MM.1S (cell line): ENCODE data around the gene SMAGP.

ENCODE experiments used
- EZH2phosphoT487 ChIP-seq: fragments of 300-600 bp; sonication (generic); IDR thresholded peaks from 2 replicates; pipeline ENCODE4 v1.6.1; 2018; ENCODE audit warnings: antibody characterized with exemption, low read length
- TF ChIP-seq, protein P1 (sequence below): fragments of 300-600 bp; sonication (generic); IDR thresholded peaks from 2 replicates; pipeline ENCODE4 v1.5.1; 2016; ENCODE audit warnings: antibody characterized with exemption, low read length, mixed read lengths

DNA sequence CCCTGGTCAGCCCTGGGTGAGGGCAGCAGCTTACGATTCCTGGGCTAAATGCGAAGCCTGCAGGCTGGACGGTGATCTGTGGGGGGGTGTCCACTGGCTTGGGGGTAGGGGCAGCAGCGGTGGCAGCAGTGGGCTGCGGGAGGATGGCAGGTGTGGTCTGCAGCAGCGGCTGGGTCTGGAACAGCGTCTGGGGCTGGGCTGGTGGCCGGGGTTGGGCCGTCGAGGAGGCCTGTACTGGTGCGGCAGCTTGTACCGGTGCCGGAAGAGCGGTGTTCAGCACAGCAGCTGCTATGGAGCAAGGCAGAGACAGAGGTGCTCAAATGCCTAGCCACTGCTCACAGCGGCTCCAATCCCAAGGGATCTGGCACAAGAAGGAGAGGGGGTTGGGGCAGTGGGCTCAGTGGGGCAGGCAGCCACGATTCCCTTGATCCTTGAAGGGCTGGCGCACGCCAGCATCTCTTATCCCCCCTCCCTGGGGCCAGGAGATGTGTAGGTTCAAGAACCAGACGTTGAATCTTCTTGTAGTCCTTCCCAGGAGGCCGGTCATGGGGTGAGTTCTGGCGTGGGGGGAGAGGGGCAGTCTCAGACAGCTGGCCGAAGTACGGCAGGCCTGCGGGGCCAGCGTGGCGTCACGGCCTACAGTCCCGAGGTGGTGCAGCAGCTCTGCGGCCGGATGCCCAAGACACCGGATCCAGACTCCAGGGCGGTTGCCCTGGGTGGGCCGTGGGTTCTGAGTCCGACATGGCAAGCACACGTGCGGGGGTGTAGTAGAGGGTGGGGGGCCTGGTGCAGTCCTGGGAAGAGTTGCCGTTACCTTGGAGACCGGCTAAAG is 72.3 kb downstream of the SMAGP start:
- TF ChIP-seq, protein P1, sequence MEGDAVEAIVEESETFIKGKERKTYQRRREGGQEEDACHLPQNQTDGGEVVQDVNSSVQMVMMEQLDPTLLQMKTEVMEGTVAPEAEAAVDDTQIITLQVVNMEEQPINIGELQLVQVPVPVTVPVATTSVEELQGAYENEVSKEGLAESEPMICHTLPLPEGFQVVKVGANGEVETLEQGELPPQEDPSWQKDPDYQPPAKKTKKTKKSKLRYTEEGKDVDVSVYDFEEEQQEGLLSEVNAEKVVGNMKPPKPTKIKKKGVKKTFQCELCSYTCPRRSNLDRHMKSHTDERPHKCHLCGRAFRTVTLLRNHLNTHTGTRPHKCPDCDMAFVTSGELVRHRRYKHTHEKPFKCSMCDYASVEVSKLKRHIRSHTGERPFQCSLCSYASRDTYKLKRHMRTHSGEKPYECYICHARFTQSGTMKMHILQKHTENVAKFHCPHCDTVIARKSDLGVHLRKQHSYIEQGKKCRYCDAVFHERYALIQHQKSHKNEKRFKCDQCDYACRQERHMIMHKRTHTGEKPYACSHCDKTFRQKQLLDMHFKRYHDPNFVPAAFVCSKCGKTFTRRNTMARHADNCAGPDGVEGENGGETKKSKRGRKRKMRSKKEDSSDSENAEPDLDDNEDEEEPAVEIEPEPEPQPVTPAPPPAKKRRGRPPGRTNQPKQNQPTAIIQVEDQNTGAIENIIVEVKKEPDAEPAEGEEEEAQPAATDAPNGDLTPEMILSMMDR, result no peak
- TF ChIP-seq EZH2phosphoT487, result no peak
